Measurements from ENCODE around the gene EHMT1.

The EHMT1 gene

DNA sequence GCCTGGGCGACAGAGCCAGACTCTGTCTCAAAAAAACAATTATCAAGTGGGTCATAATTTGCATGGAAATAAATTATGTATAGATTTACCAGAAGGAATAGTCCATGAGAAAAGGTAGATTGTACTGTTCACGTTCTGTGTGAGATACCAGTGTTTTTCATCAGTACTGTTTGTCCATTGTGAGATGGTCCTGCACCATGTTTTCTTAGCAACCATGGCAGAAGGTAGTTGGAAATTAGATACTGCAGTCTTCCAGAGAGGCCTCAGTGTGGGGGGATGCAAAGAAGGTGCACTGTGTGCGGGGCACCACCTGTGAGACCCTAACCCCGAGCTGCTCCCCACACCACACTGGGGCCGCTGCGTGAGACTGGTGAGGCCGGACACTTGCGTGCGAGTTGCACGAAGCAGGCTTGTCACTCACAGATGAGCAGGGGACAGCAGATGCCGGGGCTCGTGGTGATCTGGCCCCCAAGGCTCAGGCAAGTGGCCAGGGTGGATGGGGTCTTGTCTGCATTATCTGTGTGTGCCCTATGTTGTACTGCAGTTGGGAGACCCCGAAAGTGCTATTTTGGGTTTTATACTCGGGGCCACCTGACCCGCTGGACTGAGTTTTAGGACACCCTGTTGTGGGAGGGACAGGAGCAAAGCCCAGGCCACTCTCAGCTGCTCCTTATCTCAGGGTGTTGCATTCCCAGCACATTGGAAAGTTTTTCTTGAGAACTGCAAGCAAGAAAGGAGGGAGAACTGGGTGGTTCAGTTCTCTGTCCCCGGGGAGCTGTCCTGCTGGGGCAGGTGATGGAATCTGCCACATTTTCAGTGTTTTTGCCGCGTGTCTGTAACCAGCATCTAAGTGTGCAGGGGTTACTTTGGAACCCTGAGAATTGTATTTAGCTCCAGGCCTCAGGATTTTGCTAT lies 61.9 kb downstream of the EHMT1 start:
- TF ChIP-seq, protein P1, sequence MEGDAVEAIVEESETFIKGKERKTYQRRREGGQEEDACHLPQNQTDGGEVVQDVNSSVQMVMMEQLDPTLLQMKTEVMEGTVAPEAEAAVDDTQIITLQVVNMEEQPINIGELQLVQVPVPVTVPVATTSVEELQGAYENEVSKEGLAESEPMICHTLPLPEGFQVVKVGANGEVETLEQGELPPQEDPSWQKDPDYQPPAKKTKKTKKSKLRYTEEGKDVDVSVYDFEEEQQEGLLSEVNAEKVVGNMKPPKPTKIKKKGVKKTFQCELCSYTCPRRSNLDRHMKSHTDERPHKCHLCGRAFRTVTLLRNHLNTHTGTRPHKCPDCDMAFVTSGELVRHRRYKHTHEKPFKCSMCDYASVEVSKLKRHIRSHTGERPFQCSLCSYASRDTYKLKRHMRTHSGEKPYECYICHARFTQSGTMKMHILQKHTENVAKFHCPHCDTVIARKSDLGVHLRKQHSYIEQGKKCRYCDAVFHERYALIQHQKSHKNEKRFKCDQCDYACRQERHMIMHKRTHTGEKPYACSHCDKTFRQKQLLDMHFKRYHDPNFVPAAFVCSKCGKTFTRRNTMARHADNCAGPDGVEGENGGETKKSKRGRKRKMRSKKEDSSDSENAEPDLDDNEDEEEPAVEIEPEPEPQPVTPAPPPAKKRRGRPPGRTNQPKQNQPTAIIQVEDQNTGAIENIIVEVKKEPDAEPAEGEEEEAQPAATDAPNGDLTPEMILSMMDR (IDR thresholded peaks at IDR 0.05; ENCODE audit: borderline replicate concordance, insufficient read depth, low read depth, low read length) = no peak
- H3K4me3 ChIP-seq (ENCODE audit: low read depth, low read length) = no peak overlapping the region

DNA sequence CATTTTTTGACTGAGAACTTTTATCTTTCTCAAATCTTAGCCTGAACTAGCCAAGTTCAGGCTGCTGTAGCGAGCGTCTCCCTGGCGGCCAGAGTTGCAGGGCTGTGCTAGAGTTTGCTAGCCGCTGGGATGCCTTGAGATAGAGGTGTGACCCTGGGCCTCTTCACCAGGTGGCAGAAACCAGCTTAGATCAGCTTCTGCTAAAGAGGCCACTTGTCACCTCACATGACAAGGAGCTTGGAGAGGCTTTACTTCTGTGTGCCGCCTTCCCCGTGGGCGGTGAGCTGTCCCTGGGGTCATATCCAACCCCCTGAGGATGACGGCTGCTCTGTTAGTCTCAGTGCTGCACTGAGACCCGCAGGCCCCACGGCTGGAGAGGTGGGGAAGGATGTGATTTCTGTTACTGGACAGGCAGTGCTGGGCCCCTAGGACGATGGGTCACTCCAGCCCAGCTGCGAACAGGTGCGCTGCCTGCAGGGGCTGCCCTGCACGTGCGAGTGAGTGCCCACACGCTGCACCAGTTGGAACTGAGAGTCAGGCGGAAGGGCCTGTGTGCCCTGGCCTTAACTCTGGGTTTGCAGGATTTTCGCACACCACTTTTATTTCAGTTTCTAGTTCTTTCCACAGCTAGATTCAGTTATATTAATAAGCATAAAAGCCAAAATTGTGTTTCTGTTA lies 63.8 kb downstream of the EHMT1 start:
- TF ChIP-seq, protein P1 (IDR thresholded peaks at IDR 0.05; ENCODE audit: borderline replicate concordance, insufficient read depth, low read depth, low read length) = no peak
- no peak overlapping the region for H3K4me3 ChIP-seq (ENCODE audit: low read depth, low read length)

GRCh38 chr9:137683262-137683864 lies 64.6 kb downstream of the EHMT1 start:
- TF ChIP-seq, protein P1 (IDR thresholded peaks at IDR 0.05; ENCODE audit: borderline replicate concordance, insufficient read depth, low read depth, low read length) = no peak
- no peak overlapping the region for H3K4me3 ChIP-seq (ENCODE audit: low read depth, low read length)

GRCh38 chr9:137685035-137685740 lies 66.4 kb downstream of the EHMT1 start:
- TF ChIP-seq, protein P1 (IDR thresholded peaks at IDR 0.05; ENCODE audit: borderline replicate concordance, insufficient read depth, low read depth, low read length) = no peak

GRCh38 chr9:137685741-137686420 lies 67.1 kb downstream of the EHMT1 start:
- TF ChIP-seq, protein P1 (IDR thresholded peaks at IDR 0.05; ENCODE audit: borderline replicate concordance, insufficient read depth, low read depth, low read length) = no peak
- H3K4me3 ChIP-seq (ENCODE audit: low read depth, low read length) = no peak overlapping the region

More at GRCh38 chr9:137685035-137685740, 66.4 kb downstream of the EHMT1 start:
- no peak overlapping the region for H3K4me3 ChIP-seq (ENCODE audit: low read depth, low read length)

DNA sequence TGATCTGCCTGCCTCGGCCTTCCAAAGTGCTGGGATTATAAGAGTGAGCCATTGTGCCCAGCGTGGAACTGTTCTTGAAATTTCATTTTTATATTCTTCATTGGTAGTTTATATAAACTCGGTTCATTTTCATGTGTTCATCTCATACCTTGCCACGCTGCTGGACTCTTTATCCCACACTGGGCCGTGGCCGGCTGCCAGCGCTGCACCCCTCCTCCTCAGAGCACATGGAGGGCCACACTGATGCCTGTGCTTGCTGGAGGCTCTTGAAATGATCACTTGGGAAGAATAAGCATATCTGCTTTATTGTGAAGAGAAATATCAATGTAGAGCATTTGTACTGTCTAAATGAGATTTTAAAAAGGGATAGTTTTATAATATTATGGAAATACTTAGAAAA lies 69.5 kb downstream of the EHMT1 start:
- TF ChIP-seq, protein P1 (IDR thresholded peaks at IDR 0.05; ENCODE audit: borderline replicate concordance, insufficient read depth, low read depth, low read length) = no peak
- H3K4me3 ChIP-seq (ENCODE audit: low read depth, low read length) = no peak overlapping the region

All from GM12875 (cell line).